Measurements from ENCODE around the gene TGIF1. TPM values are rescaled to one million over a fixed set of nuclear protein-coding genes. Genes with fewer than 3 reads are reported as not detected.
A peak's percentile ranks its signal among the peaks of the same experiment; 100 is the strongest.

TGIF1 gene
- total and polyA plus RNA-seq, 10 donors, result 25.3 to 64.5 (median 35.9) TPM

- TF ChIP-seq POLR2AphosphoS5 (IDR thresholded peaks at IDR 0.05), result peak in 2 of 3 donors; percentile 12 to 20
- no peak for TF ChIP-seq CTCF (IDR thresholded peaks at IDR 0.05 in 8 of 11, conservative IDR thresholded peaks at IDR 0.05 in 3 of 11)
- intact Hi-C loops (cut with DNase I; ENCODE audit: low total_unique reads), result loop anchor here (10.0 kb wide), 1 partner anchor 211 kb away; no protein-coding TSS in a partner anchor
- Histone ChIP-seq H3K36me3 (peaks cover 0 to 29% (median 21%) of the 10 kb centered on the region in 6 donors), H3K9me3 (no peaks in the 10 kb centered on the region), H3K27me3 (replicated peaks in 1 of 7) (no peaks in the 10 kb centered on the region), H3K27ac (peak overlapping the region; percentile 94 to 99 (median 99)), H3K4me1 (peaks cover 8 to 81% (median 57%) of the 10 kb centered on the region in 6 donors), H3K4me3 (peak overlapping the region; percentile 2 to 80 (median 70))
- WGBS, 5 donors, result 19 to 25% (median 23%) methylated on average over 20 to 21 of the region's 21 CpGs
- DNase-seq, result peak; percentile 79
These were observed 3.8 kb downstream of the TGIF1 start for GRCh38 chr18:3453540-3454364.

DNA sequence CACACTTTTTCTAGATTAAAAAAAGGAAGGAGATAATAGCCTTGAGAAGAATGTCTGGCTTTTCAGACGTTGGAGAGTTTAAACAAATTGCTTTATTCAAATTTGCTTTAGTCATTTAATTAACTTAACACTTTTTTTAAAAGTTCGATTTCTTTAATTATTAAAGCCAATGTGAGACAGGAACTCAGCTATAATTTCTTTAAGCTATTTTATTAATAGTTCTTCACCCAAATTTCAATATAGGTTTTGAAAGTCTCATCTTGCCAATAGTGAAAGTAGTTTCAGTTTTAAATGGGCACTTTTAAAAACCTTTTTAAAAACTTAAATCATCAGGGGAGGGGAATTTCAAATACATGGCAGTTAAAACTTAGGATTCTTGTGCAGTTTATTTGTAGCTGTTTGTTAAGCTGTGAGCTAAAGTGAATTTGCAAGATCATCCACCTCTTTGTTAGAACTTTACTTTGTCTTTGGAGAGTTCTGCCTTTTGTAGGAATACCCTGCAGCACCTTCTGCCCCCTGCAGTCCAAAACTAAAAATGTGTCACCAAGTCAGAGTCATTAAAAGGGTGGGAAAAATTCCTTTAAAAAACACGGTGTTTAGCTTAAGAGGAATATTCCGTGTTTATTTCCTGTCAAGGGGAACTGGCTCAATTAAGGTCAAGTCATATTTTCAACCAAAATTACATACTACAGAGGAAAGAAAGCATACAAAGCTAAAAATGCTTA is 4.6 kb downstream of the TGIF1 start:
- Histone ChIP-seq H3K27ac (peak overlapping the region; percentile 94 to 99 (median 99)), H3K27me3 (replicated peaks in 1 of 7) (no peaks in the 10 kb centered on the region), H3K9me3 (no peaks in the 10 kb centered on the region), H3K36me3 (peaks cover 0 to 35% (median 24%) of the 10 kb centered on the region in 6 donors), H3K4me1 (peaks cover 8 to 89% (median 64%) of the 10 kb centered on the region in 6 donors), H3K4me3 (peak overlapping the region; percentile 2 to 80 (median 70))
- intact Hi-C loops (cut with DNase I; ENCODE audit: low total_unique reads), result loop anchor here (5.0 to 10.0 kb wide), 3 partner anchors 133 to 210 kb away; no protein-coding TSS in a partner anchor
- TF ChIP-seq CTCF (IDR thresholded peaks at IDR 0.05 in 8 of 11, conservative IDR thresholded peaks at IDR 0.05 in 3 of 11) (peak; percentile 34 to 79 (median 67)), POLR2AphosphoS5 (IDR thresholded peaks at IDR 0.05) (no peak), POLR2A (IDR thresholded peaks at IDR 0.05) (peak in 1 of 3 donors; percentile 22)
- DNase-seq, result no peak
- WGBS, 5 donors, result 0 to 2% (median 0%) methylated on average over 4 of the region's 4 CpGs

DNA sequence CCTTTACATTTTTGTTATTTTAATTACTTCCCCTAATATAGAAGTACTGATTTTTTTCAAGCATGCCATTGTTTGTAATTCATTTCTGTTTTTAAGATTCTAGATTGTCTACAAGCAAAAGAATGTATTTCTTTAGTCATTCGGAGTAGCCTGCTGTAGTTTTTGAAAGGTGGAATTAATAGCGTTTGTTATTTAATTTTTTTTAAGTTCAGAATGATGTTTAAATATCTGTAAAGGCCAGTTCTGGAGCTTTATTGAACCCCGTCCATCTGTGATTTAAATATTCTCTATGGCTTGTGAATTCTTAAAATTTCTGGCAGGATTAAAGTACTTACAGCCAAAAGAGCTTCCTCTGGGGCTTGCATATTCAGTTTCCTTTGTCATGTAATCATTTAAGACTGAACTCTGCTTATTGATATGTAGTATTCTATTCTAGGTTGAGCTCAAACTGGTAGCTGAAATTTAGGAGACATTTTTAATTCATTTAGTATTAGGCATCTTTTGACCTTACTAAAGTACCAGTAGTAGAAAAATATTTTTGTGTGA is 5.2 kb downstream of the TGIF1 start:
- Histone ChIP-seq H3K4me3 (peak overlapping the region in 3 of 8 donors; percentile 74 to 80 (median 74)), H3K9me3 (no peaks in the 10 kb centered on the region), H3K4me1 (peaks cover 8 to 93% (median 66%) of the 10 kb centered on the region in 6 donors), H3K27ac (peak overlapping the region; percentile 94 to 99 (median 99)), H3K36me3 (peaks cover 0 to 35% (median 24%) of the 10 kb centered on the region in 6 donors), H3K27me3 (replicated peaks in 1 of 7) (no peaks in the 10 kb centered on the region)
- intact Hi-C loops (cut with DNase I; ENCODE audit: low total_unique reads), result loop anchor here (5.0 to 10.0 kb wide), 3 partner anchors 132 to 210 kb away; no protein-coding TSS in a partner anchor
- DNase-seq, result no peak
- WGBS, 5 donors, result 47 to 65% (median 58%) methylated on average over 3 of the region's 3 CpGs
- TF ChIP-seq POLR2AphosphoS5 (IDR thresholded peaks at IDR 0.05) (no peak), CTCF (IDR thresholded peaks at IDR 0.05 in 8 of 11, conservative IDR thresholded peaks at IDR 0.05 in 3 of 11) (peak in 3 of 11 experiments; percentile 8 to 33 (median 14)), POLR2A (IDR thresholded peaks at IDR 0.05) (no peak)

All from spleen (tissue), 11 donors.